ENCODE results near the gene HS3ST6.
"Not testable (repeated sequence)": the region's sequence is repeated elsewhere in the genome, so short reads cannot be mapped to it uniquely, and the experiment has no call there.

Gene HS3ST6

GRCh38 chr16:1906055-1906845 lies 12.0 kb downstream of the HS3ST6 start:
- DNase-seq = no peak

GRCh38 chr16:1903845-1904840 lies 14.1 kb downstream of the HS3ST6 start:
- DNase-seq = no peak

GRCh38 chr16:1903220-1903574 lies 15.0 kb downstream of the HS3ST6 start:
- DNase-seq = no peak

GRCh38 chr16:1902547-1903219 lies 15.5 kb downstream of the HS3ST6 start:
- no peak for DNase-seq

GRCh38 chr16:1900452-1900774 lies 17.8 kb downstream of the HS3ST6 start:
- no peak for DNase-seq

- DNase-seq = no peak
These were observed 18.4 kb downstream of the HS3ST6 start for GRCh38 chr16:1899641-1900451.

- not testable (repeated sequence) for DNase-seq
These were observed 20.5 kb downstream of the HS3ST6 start for GRCh38 chr16:1897692-1898091.

- DNase-seq = no peak
These were observed 22.1 kb downstream of the HS3ST6 start for GRCh38 chr16:1895949-1896675.

- no peak for DNase-seq
These were observed 23.1 kb downstream of the HS3ST6 start for GRCh38 chr16:1895068-1895467.

GRCh38 chr16:1890708-1891050 lies 27.5 kb downstream of the HS3ST6 start:
- DNase-seq = no peak

- no peak for DNase-seq
These were observed 28.0 kb downstream of the HS3ST6 start for GRCh38 chr16:1890024-1890707.

GRCh38 chr16:1887711-1888354 lies 30.4 kb downstream of the HS3ST6 start:
- no peak for DNase-seq

GRCh38 chr16:1884889-1885288 lies 33.3 kb downstream of the HS3ST6 start:
- DNase-seq = no peak

GRCh38 chr16:1884155-1884760 lies 34.0 kb downstream of the HS3ST6 start:
- DNase-seq = no peak

- DNase-seq = not testable (repeated sequence)
These were observed 37.0 kb downstream of the HS3ST6 start for GRCh38 chr16:1881172-1881571.

GRCh38 chr16:1879477-1879876 lies 38.7 kb downstream of the HS3ST6 start:
- no peak for DNase-seq

GRCh38 chr16:1878256-1878655 lies 40.0 kb downstream of the HS3ST6 start:
- DNase-seq = no peak

GRCh38 chr16:1877804-1878203 lies 40.4 kb downstream of the HS3ST6 start:
- DNase-seq = no peak

- DNase-seq = no peak
These were observed 41.1 kb downstream of the HS3ST6 start for GRCh38 chr16:1877089-1877488.

- DNase-seq = no peak
These were observed 41.7 kb downstream of the HS3ST6 start for GRCh38 chr16:1876468-1876867.
